ENCODE measurements around the gene FNBP1.

GRCh38 chr9:130053109-130053503 lies 10.1 kb upstream of the FNBP1 start:
- TF ChIP-seq, protein P1, sequence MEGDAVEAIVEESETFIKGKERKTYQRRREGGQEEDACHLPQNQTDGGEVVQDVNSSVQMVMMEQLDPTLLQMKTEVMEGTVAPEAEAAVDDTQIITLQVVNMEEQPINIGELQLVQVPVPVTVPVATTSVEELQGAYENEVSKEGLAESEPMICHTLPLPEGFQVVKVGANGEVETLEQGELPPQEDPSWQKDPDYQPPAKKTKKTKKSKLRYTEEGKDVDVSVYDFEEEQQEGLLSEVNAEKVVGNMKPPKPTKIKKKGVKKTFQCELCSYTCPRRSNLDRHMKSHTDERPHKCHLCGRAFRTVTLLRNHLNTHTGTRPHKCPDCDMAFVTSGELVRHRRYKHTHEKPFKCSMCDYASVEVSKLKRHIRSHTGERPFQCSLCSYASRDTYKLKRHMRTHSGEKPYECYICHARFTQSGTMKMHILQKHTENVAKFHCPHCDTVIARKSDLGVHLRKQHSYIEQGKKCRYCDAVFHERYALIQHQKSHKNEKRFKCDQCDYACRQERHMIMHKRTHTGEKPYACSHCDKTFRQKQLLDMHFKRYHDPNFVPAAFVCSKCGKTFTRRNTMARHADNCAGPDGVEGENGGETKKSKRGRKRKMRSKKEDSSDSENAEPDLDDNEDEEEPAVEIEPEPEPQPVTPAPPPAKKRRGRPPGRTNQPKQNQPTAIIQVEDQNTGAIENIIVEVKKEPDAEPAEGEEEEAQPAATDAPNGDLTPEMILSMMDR (IDR thresholded peaks at IDR 0.05; ENCODE audit: low read depth, low read length, poor library complexity, severe bottlenecking), result no peak
- TF ChIP-seq EZH2phosphoT487 (IDR thresholded peaks at IDR 0.05; ENCODE audit: borderline replicate concordance, low read length), result no peak

Measured in DOHH2 (cell line).